Measurements from ENCODE around the gene AKR1D1.
A peak's percentile ranks its signal among the peaks of the same experiment; 100 is the strongest.
"Not testable (repeated sequence)": the region's sequence is repeated elsewhere in the genome, so short reads cannot be mapped to it uniquely, and the experiment has no call there.

AKR1D1 gene

DNA sequence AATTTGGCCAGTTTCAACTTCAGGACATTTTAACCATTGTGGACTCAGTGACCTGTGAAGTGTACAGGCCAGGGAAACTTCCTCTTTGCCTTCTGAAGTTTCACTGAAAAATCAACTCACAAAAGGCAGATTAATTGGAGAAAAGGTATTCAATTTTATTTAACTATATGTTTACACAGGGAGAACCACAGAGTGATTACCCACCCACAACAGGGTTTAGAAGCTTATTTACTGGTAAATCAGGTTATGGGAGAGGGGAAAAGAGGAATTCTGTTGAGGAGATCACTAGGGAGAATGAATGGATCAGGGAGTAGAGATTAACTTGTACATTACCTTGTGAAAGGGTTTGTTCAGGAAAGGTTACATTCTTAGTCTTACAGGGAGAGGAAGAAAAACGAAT is 1.7 kb upstream of the AKR1D1 start:
- DNase-seq, result no peak

DNA sequence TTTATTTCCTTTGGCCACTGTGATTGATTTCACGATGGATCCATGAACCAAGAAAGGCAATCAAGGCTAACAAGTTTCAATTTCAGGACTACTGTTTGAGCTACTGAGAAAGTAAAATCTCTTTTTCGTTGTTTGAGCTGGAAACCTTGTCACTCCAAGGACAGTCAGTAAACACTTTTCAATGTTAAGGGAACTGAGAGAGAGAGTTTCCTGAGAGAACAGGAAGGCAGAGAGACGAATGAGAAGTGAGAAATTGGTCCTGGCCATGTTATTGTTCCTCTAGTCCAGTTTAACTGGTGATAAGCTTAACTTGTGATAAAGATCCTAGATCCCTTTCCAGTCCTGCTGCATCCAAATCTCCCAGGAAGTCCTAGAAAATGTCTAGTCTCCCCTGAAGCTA is 909 bp upstream of the AKR1D1 start:
- DNase-seq, result no peak

DNA sequence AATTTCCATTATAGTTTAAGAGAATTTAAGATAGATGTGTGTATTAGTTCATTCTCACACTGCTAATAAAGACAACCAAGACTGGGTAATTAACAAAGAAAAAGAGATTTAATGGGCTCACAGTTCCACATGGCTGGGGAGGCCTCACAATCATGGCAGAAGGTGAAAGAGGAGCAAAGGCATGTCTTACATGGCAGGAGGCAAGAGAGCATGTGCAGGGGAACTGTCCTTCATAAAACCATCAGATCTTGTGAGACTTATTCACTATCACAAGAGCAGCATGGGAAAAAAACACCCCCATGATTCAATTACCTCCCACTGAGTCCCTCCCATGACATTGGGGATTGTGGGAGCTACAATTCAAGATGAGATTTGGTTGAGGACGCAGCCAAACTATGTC is 473 bp upstream of the AKR1D1 start:
- not testable (repeated sequence) for DNase-seq

DNA sequence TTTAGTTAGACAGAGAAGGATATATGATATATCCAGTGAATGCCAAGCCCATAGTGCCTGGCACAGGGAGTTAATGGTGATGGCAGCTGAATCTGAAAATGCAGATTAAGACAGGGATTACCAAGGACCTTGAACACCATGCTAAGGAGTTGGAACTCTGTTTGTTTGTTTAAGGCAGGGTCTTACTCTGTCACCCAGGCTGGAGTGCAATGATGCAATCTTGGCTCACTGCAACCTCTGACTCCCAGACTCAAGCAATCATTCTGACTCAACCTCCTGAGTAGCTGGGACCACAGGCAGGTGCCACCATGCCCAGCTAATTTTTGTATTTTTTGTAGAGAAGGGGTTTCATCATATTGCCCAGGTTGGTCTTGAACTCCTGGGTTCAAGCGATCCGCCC is 1.6 kb downstream of the AKR1D1 start:
- DNase-seq, result no peak

DNA sequence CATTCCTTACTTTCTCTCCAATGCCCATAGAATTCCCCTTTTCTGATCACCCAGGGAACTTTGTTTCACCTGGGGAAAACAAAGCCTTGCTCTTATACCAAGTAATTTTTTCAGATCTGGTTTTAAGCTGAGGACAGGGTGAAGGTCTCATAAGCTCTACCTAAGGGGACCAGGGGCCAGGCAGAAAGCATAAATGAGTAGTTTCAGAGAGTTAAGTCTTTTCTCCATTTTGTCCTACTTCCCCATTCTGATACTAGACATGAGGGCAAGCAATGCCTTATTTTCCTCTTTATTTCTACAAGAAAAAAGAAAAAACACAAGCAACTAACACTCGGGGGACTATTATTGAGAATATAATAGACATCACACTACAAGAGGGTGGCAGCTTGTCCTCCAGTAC is 2.9 kb downstream of the AKR1D1 start:
- no peak for DNase-seq

DNA sequence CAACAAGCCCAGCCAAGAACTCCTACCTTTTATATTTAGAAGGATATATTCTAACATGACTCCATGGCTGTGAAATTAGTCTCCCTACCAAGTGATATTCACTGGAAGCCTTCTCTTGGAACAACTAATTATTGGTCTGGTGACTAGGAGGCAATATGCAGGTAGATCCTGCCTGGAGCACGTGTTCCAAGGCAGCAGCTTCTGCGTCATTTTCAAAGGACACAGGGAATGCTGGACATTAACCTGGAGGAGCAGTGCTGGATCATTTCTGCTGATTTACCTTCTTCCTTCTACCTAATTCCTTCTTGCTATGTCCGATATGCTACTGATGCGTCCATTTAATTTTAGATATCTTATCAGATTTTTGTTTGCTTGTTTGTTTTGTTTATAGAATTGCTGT is 5.6 kb downstream of the AKR1D1 start:
- DNase-seq, result no peak

DNA sequence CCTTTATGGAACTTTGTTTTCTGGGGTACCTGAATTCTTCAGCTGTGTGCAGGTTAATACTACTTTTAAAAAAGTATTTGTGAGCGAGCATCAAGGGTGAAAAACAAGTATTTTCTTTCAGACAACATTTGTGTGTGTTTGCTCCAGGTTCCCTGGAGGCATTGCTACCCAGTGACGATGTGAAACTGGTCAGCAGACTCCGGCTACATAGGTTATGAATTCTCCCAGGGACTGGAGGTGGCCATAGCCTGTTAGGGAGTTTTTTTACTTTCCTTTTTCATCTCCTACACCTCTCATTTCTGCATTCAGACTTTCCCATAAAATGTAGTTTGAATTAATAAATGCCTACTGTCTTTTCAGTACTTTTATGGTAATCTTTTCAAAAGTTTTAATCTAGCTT is 7.6 kb downstream of the AKR1D1 start:
- DNase-seq, result no peak

DNA sequence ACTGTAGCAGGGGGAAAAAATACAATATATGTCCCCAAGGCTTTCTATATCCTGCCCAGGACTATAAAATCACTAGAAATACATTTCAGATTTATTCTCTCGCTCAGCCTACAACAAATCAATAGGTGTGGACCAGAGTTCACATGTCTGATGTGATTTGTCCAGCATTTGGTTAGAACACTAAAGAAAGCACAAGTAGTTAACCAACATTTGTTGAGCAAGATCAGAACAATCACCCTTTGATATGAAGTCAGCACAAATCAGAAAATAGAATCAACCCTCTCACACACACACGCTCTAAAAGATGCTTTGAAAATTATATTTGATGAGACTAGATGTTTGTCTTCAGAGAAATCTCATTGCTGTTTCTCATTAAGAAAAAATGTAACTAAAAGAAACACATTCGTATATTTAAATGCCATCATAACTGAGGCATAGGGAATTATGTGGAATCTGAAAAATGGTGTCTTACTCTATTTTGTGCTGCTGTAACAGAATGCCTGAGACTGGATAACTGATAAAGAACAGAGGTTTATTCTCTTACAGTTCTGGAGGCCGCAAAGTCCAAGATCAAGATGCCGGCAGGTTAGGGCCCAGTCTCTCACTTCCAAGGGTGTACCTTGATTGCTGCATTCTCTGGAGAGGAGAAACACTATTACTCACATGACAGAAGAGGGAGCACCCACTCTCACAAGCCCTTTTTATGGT is 10.5 kb downstream of the AKR1D1 start:
- DNase-seq, result no peak

DNA sequence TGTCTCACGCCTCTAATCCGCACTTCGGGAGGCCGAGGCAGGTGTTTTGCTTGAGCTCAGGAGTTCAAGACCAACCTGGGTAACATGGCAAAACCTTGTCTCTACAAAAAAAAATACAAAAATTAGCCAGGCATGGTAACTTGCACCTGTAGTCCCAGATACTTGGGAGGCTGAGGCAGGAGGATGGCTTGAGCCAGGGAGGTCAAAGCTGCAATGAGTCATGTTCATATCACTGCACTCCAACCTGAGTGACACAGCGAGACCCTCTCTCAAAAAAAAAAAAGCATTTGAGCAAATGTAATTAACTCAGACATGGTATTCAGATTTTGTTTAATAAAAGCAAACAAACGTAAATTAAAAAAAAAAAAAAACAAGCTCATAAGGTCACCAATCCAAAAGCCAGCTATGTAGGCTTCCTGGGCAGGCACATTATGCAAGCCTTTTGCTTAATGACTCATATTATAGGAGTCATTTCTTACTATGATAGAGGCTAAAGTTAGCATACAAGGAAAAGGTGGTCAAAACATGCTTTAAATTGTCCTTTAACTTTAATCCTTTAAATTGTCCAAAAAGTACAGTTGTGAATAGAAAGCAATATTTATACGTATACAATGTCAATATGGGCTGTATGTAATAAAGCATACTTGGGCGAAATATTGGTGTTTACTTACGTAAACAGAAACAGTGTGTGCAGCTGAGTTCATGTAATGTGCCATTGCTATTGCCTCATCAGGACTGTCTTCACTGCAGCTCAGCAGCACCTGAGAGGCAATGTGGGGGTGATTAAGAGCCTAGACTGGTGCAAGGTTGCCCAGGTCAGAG is 13.0 kb downstream of the AKR1D1 start:
- no peak for DNase-seq

DNA sequence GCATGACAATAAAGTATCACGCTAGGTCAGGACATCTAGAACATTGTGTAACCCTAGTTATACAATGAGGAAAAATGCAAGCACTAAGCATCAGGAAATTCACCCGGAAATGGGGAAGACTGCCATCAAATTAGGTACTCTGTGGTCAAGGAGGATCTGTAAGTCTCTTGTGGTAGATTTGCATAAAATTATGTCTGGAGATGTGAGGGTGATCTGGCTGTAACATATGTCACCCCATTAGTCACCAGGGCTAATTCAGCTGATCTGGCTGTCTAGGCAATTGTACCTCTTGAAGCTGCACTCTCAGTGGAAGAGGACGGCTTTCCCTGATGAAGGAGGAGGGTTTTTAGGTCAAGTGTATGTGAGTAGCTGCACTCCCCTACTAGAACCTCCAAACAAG is 14.8 kb downstream of the AKR1D1 start:
- DNase-seq, result no peak

DNA sequence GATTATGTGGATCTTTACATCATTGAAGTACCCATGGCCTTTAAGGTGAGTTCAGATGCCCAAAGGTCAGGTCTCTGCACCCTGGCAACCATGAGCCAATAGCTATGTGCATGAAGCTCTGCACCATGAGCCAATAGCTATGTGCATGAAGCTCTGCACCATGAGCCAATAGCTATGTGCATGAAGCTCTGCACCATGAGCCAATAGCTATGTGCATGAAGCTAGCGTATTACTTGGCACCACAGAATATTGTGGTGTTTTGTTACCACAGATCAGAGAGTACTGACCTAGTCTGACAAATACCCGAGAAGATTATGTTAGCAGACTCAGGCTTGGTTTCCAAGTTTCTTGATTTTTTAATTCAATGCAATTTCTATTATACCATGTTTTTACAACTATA is 15.6 kb downstream of the AKR1D1 start:
- DNase-seq, result not testable (repeated sequence)

DNA sequence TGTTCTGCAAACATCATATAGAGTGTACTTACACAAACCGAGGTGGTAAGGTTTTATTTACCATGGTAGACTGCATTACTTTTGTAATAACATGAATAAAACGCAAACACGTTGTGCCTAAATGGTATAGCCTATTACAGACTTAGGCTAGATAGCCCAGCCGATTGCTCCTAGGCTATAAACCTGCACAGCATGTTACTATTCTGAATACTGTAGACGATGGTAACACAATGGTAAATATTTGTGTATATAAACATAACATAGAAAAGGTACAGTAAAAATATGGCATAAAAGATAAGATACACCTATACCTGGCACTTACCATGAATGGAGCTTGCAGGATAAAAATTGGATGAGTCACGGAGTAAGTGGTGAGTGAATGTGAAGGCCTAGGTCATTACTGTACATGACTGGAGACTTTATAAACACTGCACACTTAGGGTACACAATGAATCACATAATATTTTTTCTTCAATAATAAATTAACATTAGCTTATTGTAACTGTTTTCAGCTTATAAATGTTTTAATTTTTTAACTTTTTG is 16.3 kb downstream of the AKR1D1 start:
- no peak for DNase-seq

DNA sequence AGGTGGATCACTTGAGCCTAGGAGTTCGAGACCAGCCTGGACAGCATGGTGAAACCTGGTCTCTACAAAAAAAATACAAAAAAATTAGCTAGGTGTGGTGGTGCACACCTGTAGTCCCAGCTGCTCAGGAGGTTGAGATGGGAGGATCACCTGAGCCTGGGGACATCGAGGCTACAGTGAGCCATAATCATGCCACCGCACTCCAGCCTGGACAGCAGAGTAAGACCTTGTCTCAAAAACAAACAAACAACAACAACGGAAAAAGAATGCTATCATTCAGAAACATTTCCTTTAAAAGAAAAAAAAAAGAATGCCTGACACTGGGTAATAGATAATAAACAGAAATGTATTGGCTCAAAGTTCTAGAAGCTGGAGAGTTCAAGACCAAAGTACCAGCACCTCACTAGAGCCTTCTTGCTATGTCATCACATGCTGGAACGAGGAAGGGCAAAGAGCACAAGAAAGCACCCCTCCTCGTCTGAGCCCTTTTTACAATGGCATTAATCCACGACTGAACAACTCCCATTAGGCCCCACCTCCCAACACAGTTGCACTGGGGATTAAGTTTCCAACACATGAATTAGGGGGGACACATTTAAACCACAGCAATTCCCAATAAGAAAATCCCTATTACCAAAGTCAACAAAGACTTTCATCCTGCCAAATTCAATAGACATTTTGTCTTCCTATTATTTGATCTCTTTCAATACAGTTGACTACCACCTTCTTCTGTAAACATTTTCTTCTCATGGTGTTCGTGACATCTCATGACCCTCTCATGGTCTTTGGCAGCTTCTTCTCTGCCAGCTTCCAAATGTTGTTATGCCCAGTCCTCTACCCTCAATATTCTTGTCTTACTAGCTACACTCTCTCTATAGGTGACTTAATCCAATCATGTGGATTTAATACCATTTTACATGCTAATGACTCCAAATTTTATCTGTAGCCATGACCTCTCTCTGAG is 20.0 kb downstream of the AKR1D1 start:
- DNase-seq, result no peak

DNA sequence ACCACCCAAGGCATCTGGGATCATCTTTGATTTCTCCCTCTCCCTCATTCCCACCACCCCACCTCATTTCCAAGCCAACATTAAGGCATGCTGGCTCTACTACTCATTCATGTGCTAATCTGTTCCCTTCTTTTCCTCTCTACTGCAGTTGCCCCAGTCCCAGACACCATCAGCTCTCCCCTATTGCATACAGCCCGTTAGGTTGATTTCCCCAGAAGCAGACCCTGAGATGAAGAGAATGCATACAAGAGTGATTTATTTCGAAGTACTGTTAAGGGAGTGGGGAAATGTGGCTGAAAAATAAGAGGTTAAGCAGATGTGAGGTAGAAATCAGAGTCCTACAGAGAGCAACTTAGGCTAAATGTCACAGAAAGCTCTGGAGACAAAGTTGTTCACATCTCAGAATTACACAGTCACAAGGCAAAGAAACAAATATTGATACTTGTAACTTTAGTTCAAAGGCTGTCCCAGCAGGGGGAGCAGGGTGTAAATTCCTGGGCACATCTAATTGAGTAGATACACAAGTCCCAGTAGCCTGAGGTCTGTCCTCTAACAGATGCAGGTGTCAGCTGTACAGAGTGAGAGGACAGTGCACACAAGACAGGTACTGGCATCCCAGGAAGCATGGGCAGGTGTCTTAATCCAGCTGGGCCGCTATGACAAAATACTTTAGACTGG is 20.9 kb downstream of the AKR1D1 start:
- no peak for DNase-seq

DNA sequence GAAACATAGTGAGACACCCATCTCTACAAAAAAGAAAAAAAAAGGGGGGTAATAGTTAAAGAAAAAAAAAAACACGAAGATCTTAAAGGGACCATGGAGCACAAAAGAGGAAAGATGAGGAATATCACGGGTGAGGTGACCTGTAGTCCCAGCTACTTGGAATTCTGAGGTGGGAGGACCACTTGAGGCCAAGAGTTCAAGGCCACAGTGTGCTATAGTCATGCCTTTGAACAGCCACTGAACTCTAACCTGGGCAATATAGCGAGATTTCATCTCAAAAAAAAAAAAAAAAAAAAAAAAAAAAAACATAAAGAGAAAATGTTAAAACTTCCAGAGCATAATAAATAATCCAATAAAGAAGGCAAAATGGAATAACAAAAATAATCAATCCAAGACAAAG is 23.6 kb downstream of the AKR1D1 start:
- DNase-seq, result no peak

DNA sequence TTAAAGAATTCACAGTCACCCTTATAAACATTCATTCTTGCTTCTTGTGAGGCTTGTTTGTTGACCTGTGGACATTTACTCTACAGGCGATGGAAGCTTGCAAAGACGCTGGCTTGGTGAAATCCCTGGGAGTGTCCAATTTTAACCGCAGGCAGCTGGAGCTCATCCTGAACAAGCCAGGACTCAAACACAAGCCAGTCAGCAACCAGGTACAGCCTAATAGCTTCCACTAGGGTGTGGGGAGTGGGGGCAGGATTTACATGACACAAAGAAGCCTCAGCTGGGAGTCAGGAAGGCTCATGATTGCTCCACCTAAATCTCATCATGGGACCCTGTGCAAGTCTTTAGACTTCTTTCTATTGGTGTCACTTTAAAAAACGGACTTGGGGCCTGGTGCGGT is 29.0 kb downstream of the AKR1D1 start:
- DNase-seq, result no peak

DNA sequence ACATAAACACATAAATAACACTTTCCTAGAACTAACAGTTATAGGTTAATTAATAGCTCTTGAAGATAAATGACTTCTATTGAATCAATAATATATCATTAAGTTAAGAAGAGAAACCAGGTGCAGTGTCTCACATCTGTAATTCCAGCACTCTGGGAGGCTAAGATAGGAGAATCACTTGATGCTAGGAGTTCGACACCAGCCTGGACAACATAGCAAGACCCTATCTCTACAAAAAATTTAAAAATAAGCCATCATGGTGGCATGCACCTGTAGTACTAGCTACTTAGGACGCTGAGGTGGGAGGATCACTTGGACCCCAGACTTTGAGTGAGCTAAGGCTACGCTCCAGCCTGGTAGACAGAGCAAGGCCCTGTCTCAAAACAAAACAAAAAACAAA is 38.8 kb downstream of the AKR1D1 start:
- DNase-seq, result no peak

DNA sequence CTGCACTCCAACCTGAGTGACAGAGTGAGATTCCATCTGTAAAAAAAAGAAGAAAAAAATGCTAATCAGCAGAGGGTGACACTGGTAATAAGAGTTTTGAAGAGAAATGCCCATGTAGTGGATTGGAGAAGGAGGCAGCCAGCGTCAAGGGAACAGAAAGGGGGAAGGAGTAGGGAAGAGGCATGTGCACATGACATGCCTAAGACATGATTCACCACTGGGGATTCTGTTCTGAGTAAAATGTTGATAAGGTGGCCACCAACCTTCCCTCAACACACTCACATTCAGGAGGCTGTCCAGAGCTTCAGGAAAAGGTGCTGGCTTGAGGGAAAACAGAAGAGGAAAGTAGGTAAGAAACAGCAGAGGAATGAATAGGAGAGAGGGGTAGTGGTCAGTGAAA is 39.9 kb downstream of the AKR1D1 start:
- DNase-seq, result peak; percentile 29

DNA sequence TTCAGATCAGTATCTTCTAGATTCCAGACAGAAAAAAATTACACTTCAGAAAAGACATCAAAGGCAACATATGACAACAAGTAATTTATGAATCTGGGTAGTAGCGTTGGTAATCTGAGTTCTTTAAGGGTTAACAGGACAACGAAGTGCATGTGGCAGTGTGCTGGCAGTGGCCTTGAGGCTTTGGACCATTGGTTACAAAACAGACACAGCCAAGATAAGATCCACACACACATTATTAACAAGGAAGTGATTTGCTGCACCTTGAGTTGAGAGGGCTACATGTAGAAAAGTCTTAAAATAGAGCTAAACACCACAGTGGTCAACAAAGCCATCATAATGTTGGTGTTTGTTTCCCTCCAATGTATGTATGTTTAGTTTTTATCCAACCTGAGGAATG is 40.6 kb downstream of the AKR1D1 start:
- DNase-seq, result no peak

DNA sequence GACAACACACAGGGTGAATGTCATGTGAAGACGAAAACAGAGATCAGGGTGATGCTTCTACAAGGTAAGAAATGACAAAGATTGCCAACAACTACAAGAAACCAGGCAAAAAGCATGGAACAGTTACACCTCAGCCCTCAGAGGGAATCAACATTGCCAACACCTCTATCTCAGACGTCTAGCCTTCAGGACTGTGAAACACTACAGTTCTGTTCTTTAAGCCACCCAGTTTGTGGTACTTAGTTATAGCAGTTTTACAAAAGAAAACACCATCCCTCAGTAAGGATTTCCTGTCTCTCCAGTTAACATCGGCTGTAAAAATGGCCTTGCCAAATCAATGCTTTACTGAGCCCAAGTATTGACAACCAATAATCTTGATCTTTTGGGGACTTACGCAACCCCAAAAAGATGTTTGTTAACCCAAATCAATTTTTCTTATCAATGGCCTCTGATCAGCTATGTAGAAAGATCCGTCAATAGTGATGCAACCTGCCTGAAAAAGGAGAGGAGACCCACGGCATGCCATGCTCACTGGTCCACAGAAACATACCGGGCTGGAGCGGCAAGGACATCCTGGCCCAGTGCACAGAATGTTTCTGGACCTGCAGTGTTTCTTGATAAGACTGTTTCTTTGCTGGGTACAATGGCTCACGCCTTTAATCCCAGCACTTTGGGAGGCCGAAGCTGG is 44.0 kb downstream of the AKR1D1 start:
- no peak for DNase-seq

DNA sequence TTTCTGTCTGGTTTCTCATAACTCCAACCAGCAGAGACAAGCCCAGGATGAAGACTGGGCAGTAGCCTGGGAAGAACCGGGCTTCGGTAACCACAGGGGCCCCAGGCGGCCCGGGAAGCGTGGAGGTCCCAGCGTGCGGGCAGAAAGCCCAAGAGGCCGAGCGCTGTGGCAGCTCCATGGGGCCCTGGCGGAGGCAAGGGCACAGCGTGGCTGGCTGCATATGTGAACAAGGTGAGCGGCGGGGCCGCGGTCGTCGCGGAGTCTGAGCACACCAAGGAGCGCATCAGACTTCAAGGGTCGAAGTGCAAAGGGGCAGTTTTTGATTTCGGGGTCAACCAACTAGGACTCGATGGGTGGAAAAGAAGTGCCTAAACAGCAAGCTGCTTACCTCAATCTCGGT is 45.9 kb downstream of the AKR1D1 start:
- no peak for DNase-seq

DNA sequence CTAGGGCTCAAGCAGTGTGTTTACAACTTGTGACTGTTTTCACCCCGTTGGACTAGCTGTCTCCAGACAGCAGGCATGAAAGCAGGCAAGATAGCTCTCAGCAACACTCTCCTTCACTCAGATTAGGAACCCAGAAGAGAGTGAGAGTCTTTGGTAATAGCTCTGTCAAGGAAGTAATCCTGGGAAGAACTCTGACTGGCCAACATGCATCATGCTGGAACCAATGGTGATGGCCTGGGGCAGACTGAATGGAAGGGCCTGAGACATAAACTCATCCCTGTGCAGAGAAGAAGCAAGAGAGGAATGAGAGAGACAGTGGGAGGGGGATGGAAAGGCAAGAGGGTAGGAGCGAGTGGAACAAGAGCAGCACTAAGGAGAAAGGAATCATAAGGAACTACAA is 48.9 kb downstream of the AKR1D1 start:
- no peak for DNase-seq

Measured in fibroblast of skin of scalp (primary cell).